Sigmoid colon (tissue), 4 donors: ENCODE measurements around the gene METAP1.

Experiments
- POLR2A ChIP-seq, 2 donors: fragments of 450-650 bp; IDR thresholded peaks; one replicate each; pipeline ENCODE4 v1.6.1; 2016; ENCODE audit warnings: antibody characterized with exemption in 2 of 2, mild to moderate bottlenecking in 2 of 2, moderate library complexity in 2 of 2
- POLR2AphosphoS5 ChIP-seq, 4 donors: sonication (generic); formaldehyde crosslinking; IDR thresholded peaks; one replicate each; pipeline ENCODE4 v1.6.1; 2017; ENCODE audit warnings: antibody characterized with exemption in 4 of 4
- TF ChIP-seq, protein P1 (sequence below), 4 experiments: fragments of 450-650 bp in 3 of 4; fragments of 200-600 bp in 1 of 4; IDR thresholded peaks; one replicate each; pipeline ENCODE4 v1.5.1; 2016 to 2019; ENCODE audit warnings: antibody characterized with exemption in 4 of 4, mild to moderate bottlenecking in 3 of 4, moderate library complexity in 2 of 4

DNA sequence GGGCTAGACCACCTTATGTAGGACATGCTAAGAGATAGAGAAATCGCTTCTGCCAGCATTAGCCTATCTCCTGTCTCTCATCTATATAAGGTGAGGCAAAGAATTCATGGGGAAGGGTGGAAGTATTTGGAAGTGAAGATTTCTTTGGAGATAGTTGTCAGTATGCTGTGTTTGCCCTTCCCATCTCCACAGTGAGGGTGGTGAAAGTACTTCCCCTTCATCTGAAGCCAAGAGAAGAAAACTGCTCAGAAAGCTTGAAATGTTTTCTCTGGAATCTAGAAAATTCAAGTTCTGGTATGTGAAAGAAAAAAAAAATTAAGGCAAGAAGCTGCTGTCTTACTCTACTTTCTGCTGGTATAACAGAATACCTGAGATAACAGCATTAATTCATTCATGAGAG is 105.4 kb downstream of the METAP1 start:
- TF ChIP-seq POLR2A (IDR thresholded peaks at IDR 0.05) (no peak), POLR2AphosphoS5 (IDR thresholded peaks at IDR 0.05) (no peak)
- TF ChIP-seq, protein P1, sequence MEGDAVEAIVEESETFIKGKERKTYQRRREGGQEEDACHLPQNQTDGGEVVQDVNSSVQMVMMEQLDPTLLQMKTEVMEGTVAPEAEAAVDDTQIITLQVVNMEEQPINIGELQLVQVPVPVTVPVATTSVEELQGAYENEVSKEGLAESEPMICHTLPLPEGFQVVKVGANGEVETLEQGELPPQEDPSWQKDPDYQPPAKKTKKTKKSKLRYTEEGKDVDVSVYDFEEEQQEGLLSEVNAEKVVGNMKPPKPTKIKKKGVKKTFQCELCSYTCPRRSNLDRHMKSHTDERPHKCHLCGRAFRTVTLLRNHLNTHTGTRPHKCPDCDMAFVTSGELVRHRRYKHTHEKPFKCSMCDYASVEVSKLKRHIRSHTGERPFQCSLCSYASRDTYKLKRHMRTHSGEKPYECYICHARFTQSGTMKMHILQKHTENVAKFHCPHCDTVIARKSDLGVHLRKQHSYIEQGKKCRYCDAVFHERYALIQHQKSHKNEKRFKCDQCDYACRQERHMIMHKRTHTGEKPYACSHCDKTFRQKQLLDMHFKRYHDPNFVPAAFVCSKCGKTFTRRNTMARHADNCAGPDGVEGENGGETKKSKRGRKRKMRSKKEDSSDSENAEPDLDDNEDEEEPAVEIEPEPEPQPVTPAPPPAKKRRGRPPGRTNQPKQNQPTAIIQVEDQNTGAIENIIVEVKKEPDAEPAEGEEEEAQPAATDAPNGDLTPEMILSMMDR (IDR thresholded peaks at IDR 0.05), result no peak
